Keratinocyte (primary cell): ENCODE data around the gene REXO1. TPM values are rescaled to one million over a fixed set of nuclear protein-coding genes. Genes with fewer than 3 reads are reported as not detected.

Experiments
- DNase-seq: peaks from one replicate; pipeline ENCODE4 v3.0.0-alpha.2; 2011; ENCODE audit warnings: low read depth, missing footprints, low spot score
- FAIRE-seq: peaks from 2 replicates; lab custom pipeline; 2011; peaks lifted over from hg19 to GRCh38; lab: Jason Lieb, UNC
- H2AFZ ChIP-seq: 2 replicates; pipeline ENCODE4 v1.6.0; 2012; ENCODE audit warnings: low read length, control low read depth, inconsistent platforms; ENCODE audit not compliant: control insufficient read depth
- H3K27ac ChIP-seq: 2 replicates; pipeline ENCODE4 v1.5.1; 2011; ENCODE audit warnings: low read length; ENCODE audit not compliant: control insufficient read depth, insufficient read depth
- H3K27me3 ChIP-seq: 3 replicates; pipeline ENCODE4 v1.6.0; 2011; ENCODE audit warnings: low read length; ENCODE audit not compliant: control insufficient read depth, insufficient read depth; ENCODE audit errors: extremely low read depth
- H3K36me3 ChIP-seq, 2 experiments: 2 replicates in 1 of 2; 3 replicates in 1 of 2; pipeline ENCODE4 v1.5.1; 2011; ENCODE audit warnings: low read length in 2 of 2, mild to moderate bottlenecking in 1 of 2; ENCODE audit not compliant: control insufficient read depth in 2 of 2, insufficient read depth in 2 of 2; ENCODE audit errors: extremely low read depth in 1 of 2
- H3K4me1 ChIP-seq: 3 replicates; pipeline ENCODE4 v1.5.1; 2011; ENCODE audit warnings: low read length; ENCODE audit not compliant: control insufficient read depth, insufficient read depth; ENCODE audit errors: extremely low read depth
- H3K4me2 ChIP-seq: 3 replicates; pipeline ENCODE4 v1.6.0; 2011; ENCODE audit warnings: low read depth, low read length; ENCODE audit not compliant: control insufficient read depth, insufficient read depth; ENCODE audit errors: extremely low read depth
- H3K4me3 ChIP-seq, 3 experiments: fragments of 200-600 bp in 1 of 3; sonication (generic) in 1 of 3; 2 replicates in 2 of 3; 3 replicates in 1 of 3; pipeline ENCODE4 v1.5.1; 2011 to 2016; ENCODE audit warnings: low read length in 3 of 3, mild to moderate bottlenecking in 3 of 3, control low read depth in 2 of 3, inconsistent platforms in 1 of 3, low read depth in 1 of 3, mixed read lengths in 1 of 3, mixed run types in 1 of 3, moderate library complexity in 1 of 3; ENCODE audit not compliant: control insufficient read depth in 2 of 3, insufficient read depth in 2 of 3; ENCODE audit errors: extremely low read depth in 1 of 3
- H3K79me2 ChIP-seq: 2 replicates; pipeline ENCODE4 v1.6.0; 2012; ENCODE audit warnings: low read length; ENCODE audit not compliant: control insufficient read depth, insufficient read depth
- H3K9ac ChIP-seq: 3 replicates; pipeline ENCODE4 v1.6.0; 2011; ENCODE audit warnings: low read length; ENCODE audit not compliant: control insufficient read depth, insufficient read depth; ENCODE audit errors: extremely low read depth
- H3K9me1 ChIP-seq: 3 replicates; pipeline ENCODE4 v1.6.0; 2011; ENCODE audit warnings: low read length; ENCODE audit not compliant: control insufficient read depth, insufficient read depth; ENCODE audit errors: extremely low read depth
- H3K9me3 ChIP-seq: 2 replicates; pipeline ENCODE4 v1.5.1; 2012; ENCODE audit warnings: low read depth, low read length; ENCODE audit not compliant: control insufficient read depth
- H4K20me1 ChIP-seq: 3 replicates; pipeline ENCODE4 v1.6.0; 2011; ENCODE audit warnings: low read length; ENCODE audit not compliant: control insufficient read depth, insufficient read depth; ENCODE audit errors: extremely low read depth
- CTCF ChIP-seq, 3 experiments: IDR thresholded peaks in 1 of 3; conservative IDR thresholded peaks in 1 of 3; optimal IDR thresholded peaks in 1 of 3; 2 replicates in 2 of 3; 3 replicates in 1 of 3; pipeline versions ENCODE3 to v1.5.1; 2011; ENCODE audit warnings: low read length in 3 of 3, mild to moderate bottlenecking in 3 of 3, moderate library complexity in 2 of 3, control low read depth in 1 of 3, inconsistent platforms in 1 of 3; ENCODE audit not compliant: insufficient read depth in 2 of 3; ENCODE audit errors: extremely low read depth in 1 of 3
- EZH2 ChIP-seq: IDR thresholded peaks from one replicate; pipeline ENCODE4 v1.6.1; 2012; ENCODE audit warnings: inconsistent platforms, mild to moderate bottlenecking, low read length, moderate library complexity
- dilution Hi-C: fragments of 300-500 bp; cut with MboI; formaldehyde crosslinking; loops from one replicate; pipeline ENCODE4 v1.7.0; 2020; ENCODE audit warnings: low sequenced_read_pairs; ENCODE audit not compliant: extremely low pct_ligation_motif_present
- polyA plus RNA-seq, 5 experiments: library from polyadenylated mRNA; depleted of rRNA in 3 of 5; stranded (reverse) in 3 of 5; stranded (forward) in 1 of 5; unstranded in 1 of 5; fragments of >200 nt; gene quantifications; 1 replicate in 1 of 5; 2 replicates in 3 of 5; 3 replicates in 1 of 5; pipeline versions ENCODE4 v1.2.1 to v1.2.3, GENCODE V29; 2011 to 2012; ENCODE audit warnings: missing spikeins in 2 of 5, low read depth in 1 of 5, low replicate concordance in 1 of 5

REXO1 gene
- polyA plus RNA-seq, 1 donor (not counting 4 experiments of a cell fraction or from before 2014, with no cell fraction given), result 6.1 TPM

- Histone ChIP-seq H3K9me1 (no peaks in the 10 kb centered on the region), H3K9ac (no peak overlapping the region), H3K27me3 (peaks cover 43% of the 10 kb centered on the region), H3K36me3 (no peaks in the 10 kb centered on the region), H3K9me3 (no peaks in the 10 kb centered on the region), H3K4me3 (no peak overlapping the region), H3K4me2 (no peak overlapping the region), H4K20me1 (no peaks in the 10 kb centered on the region), H2AFZ (no peak overlapping the region), H3K27ac (no peak overlapping the region), H3K79me2 (no peaks in the 10 kb centered on the region), H3K4me1 (peaks cover 5% of the 10 kb centered on the region)
- TF ChIP-seq CTCF (optimal IDR thresholded peaks at IDR 0.05 in 1 of 3, IDR thresholded peaks at IDR 0.05 in 1 of 3, conservative IDR thresholded peaks at IDR 0.05 in 1 of 3; ENCODE audit: extremely low read depth in 1 of 3, insufficient read depth in 2 of 3, low read length in 3 of 3) (no peak), EZH2 (no peak)
- DNase-seq (no peak), FAIRE-seq (no peak)
- dilution Hi-C loops, result no loop called here
Observed at GRCh38 chr19:1779574-1779973, 68.7 kb downstream of the REXO1 start.

GRCh38 chr19:1777149-1777548 is 71.1 kb downstream of the REXO1 start:
- no peak overlapping the region for H3K4me2 ChIP-seq
- no peak overlapping the region for H3K4me3 ChIP-seq
- TF ChIP-seq CTCF (optimal IDR thresholded peaks at IDR 0.05 in 1 of 3, IDR thresholded peaks at IDR 0.05 in 1 of 3, conservative IDR thresholded peaks at IDR 0.05 in 1 of 3; ENCODE audit: extremely low read depth in 1 of 3, insufficient read depth in 2 of 3, low read length in 3 of 3) (no peak), EZH2 (no peak)
- dilution Hi-C loops, result no loop called here
- H3K4me1 ChIP-seq, result peaks cover 28% of the 10 kb centered on the region
- no peaks in the 10 kb centered on the region for H3K79me2 ChIP-seq
- H2AFZ ChIP-seq, result no peak overlapping the region
- H3K27me3 ChIP-seq, result peaks cover 28% of the 10 kb centered on the region
- no peak overlapping the region for H3K9ac ChIP-seq
- FAIRE-seq (no peak), DNase-seq (no peak)
- no peak overlapping the region for H3K27ac ChIP-seq
- no peaks in the 10 kb centered on the region for H3K9me3 ChIP-seq
- no peaks in the 10 kb centered on the region for H3K9me1 ChIP-seq
- H4K20me1 ChIP-seq, result no peaks in the 10 kb centered on the region
- no peaks in the 10 kb centered on the region for H3K36me3 ChIP-seq
